GM12891 (cell line): ENCODE results near the gene ITPKA.

Source experiments
- DNase-seq: peaks from one replicate; pipeline ENCODE4 v3.0.0; 2011; ENCODE audit warnings: low spot score; ENCODE audit not compliant: insufficient read length
- FAIRE-seq: peaks from 2 replicates; lab custom pipeline; 2011; peaks lifted over from hg19 to GRCh38; lab: Jason Lieb, UNC
- PAX5 ChIP-seq: IDR thresholded peaks from 2 replicates; pipeline ENCODE4 v1.6.1; 2011; ENCODE audit warnings: low read length, moderate library complexity, mild to moderate bottlenecking; ENCODE audit not compliant: insufficient read depth, severe bottlenecking
- POLR2A ChIP-seq: IDR thresholded peaks from 2 replicates; pipeline ENCODE4 v1.6.1; 2011; ENCODE audit warnings: low read depth, low read length, control low read depth
- POLR2AphosphoS5 ChIP-seq: IDR thresholded peaks from 2 replicates; pipeline ENCODE4 v1.6.1; 2011; ENCODE audit warnings: low read depth, low read length, control low read depth
- POU2F2 ChIP-seq: IDR thresholded peaks from 2 replicates; pipeline ENCODE4 v1.6.1; 2011; ENCODE audit warnings: low read depth, mild to moderate bottlenecking, control low read depth, low read length, moderate library complexity
- SPI1 ChIP-seq: IDR thresholded peaks from 2 replicates; pipeline ENCODE4 v1.6.1; 2011; ENCODE audit warnings: low read depth, low read length, control low read depth
- TAF1 ChIP-seq: IDR thresholded peaks from 2 replicates; pipeline ENCODE4 v1.6.1; 2011; ENCODE audit warnings: low read depth, low read length, control low read depth

The ITPKA gene

GRCh38 chr15:41499109-41499851 lies 5.6 kb downstream of the ITPKA start:
- DNase-seq, result no peak
- FAIRE-seq, result no peak
- TF ChIP-seq POU2F2, result no peak
- no peak for TF ChIP-seq PAX5

- FAIRE-seq (peak; percentile 77), DNase-seq (peak; percentile 54)
- TF ChIP-seq PAX5, result no peak
- no peak for TF ChIP-seq POU2F2
- no peak for TF ChIP-seq TAF1
- no peak for TF ChIP-seq SPI1
- no peak for TF ChIP-seq POLR2AphosphoS5
- TF ChIP-seq POLR2A, result no peak
Measured at GRCh38 chr15:41501191-41501917, 7.7 kb downstream of the ITPKA start.

GRCh38 chr15:41501931-41502794 lies 8.5 kb downstream of the ITPKA start:
- peak; percentile 66 for FAIRE-seq
- peak; percentile 56 for DNase-seq
- no peak for TF ChIP-seq POLR2A
- peak; percentile 65 for TF ChIP-seq SPI1

GRCh38 chr15:41502795-41503668 lies 9.4 kb downstream of the ITPKA start:
- TF ChIP-seq POLR2A, result no peak
- DNase-seq (no peak), FAIRE-seq (no peak)

- FAIRE-seq, result no peak
- TF ChIP-seq POLR2A (no peak), POLR2AphosphoS5 (no peak), POU2F2 (no peak), TAF1 (no peak), SPI1 (no peak), PAX5 (no peak)
Measured at GRCh38 chr15:41503669-41504010, 10.0 kb downstream of the ITPKA start.

GRCh38 chr15:41504751-41505492 lies 11.2 kb downstream of the ITPKA start:
- DNase-seq, result no peak
- no peak for FAIRE-seq
- TF ChIP-seq PAX5 (no peak), POLR2AphosphoS5 (no peak), SPI1 (no peak), TAF1 (no peak), POLR2A (no peak), POU2F2 (no peak)

More at GRCh38 chr15:41503669-41504010, 10.0 kb downstream of the ITPKA start:
- DNase-seq, result no peak

GRCh38 chr15:41505776-41506175 lies 12.1 kb downstream of the ITPKA start:
- DNase-seq (no peak), FAIRE-seq (no peak)
- TF ChIP-seq POLR2AphosphoS5, result no peak
- TF ChIP-seq POLR2A, result no peak
- TF ChIP-seq TAF1, result no peak
- TF ChIP-seq POU2F2, result no peak
- no peak for TF ChIP-seq PAX5
- TF ChIP-seq SPI1, result no peak

- no peak for FAIRE-seq
- TF ChIP-seq POLR2A (no peak), TAF1 (no peak)
- DNase-seq, result no peak
Measured at GRCh38 chr15:41506796-41507341, 13.2 kb downstream of the ITPKA start.

- no peak for DNase-seq
- no peak for TF ChIP-seq SPI1
- TF ChIP-seq POLR2AphosphoS5, result no peak
- no peak for TF ChIP-seq PAX5
- no peak for TF ChIP-seq TAF1
- no peak for TF ChIP-seq POLR2A
- no peak for TF ChIP-seq POU2F2
- FAIRE-seq, result no peak
Measured at GRCh38 chr15:41507820-41508290, 14.2 kb downstream of the ITPKA start.
